Fibroblast of lung (primary cell): ENCODE data around the gene FHIP1B. TPM values are rescaled to one million over a fixed set of nuclear protein-coding genes. Genes with fewer than 3 reads are reported as not detected.

ENCODE experiments used
- DNase-seq, 2 donors: peaks; one replicate each; pipeline versions ENCODE4 v3.0.0 to v3.0.0-alpha.2; 2010; ENCODE audit warnings: low read depth in 2 of 2
- H2AFZ ChIP-seq: 2 replicates; pipeline ENCODE4 v1.5.1; 2012; ENCODE audit warnings: low read length, control low read depth, inconsistent platforms
- H3K27ac ChIP-seq: 2 replicates; pipeline ENCODE4 v1.5.1; 2011; ENCODE audit warnings: low read length, control low read depth; ENCODE audit not compliant: insufficient read depth
- H3K27me3 ChIP-seq: 2 replicates; pipeline ENCODE4 v1.5.1; 2011; ENCODE audit warnings: mild to moderate bottlenecking, low read length; ENCODE audit not compliant: control insufficient read depth, insufficient read depth
- H3K36me3 ChIP-seq: 2 replicates; pipeline ENCODE4 v1.5.1; 2011; ENCODE audit warnings: low read length; ENCODE audit not compliant: control insufficient read depth, insufficient read depth
- H3K4me1 ChIP-seq: 2 replicates; pipeline ENCODE4 v1.5.1; 2011; ENCODE audit warnings: low read length; ENCODE audit not compliant: control insufficient read depth, insufficient read depth; ENCODE audit errors: extremely low read depth
- H3K4me2 ChIP-seq: 2 replicates; pipeline ENCODE4 v1.5.1; 2011; ENCODE audit warnings: low read length, control low read depth; ENCODE audit not compliant: insufficient read depth; ENCODE audit errors: extremely low read depth
- H3K4me3 ChIP-seq, 4 experiments: fragments of 200-600 bp in 1 of 4; sonication (generic) in 1 of 4; replicated peaks in 1 of 4; 2 replicates each; pipeline ENCODE4 v1.5.1; 2011 to 2016; ENCODE audit warnings: low read length in 4 of 4, low read depth in 3 of 4, mild to moderate bottlenecking in 3 of 4, control low read depth in 2 of 4, inconsistent platforms in 1 of 4, mixed read lengths in 1 of 4; ENCODE audit not compliant: insufficient read depth in 1 of 4; ENCODE audit errors: control extremely low read depth in 1 of 4
- H3K79me2 ChIP-seq: 2 replicates; pipeline ENCODE4 v1.5.1; 2012; ENCODE audit warnings: mild to moderate bottlenecking, low read length, inconsistent platforms; ENCODE audit not compliant: control insufficient read depth, insufficient read depth
- H3K9ac ChIP-seq: 2 replicates; pipeline ENCODE4 v1.5.1; 2011; ENCODE audit warnings: mild to moderate bottlenecking, low read length, control low read depth; ENCODE audit not compliant: insufficient read depth
- H3K9me3 ChIP-seq: 2 replicates; pipeline ENCODE4 v1.5.1; 2012; ENCODE audit warnings: low read depth, low read length; ENCODE audit not compliant: control insufficient read depth, insufficient read depth
- H4K20me1 ChIP-seq: 2 replicates; pipeline ENCODE4 v1.5.1; 2011; ENCODE audit warnings: low read length; ENCODE audit not compliant: control insufficient read depth, insufficient read depth; ENCODE audit errors: extremely low read depth
- CTCF ChIP-seq, 2 donors: IDR thresholded peaks in 1 of 2; conservative IDR thresholded peaks in 1 of 2; 1 replicate in 1 of 2; 2 replicates in 1 of 2; pipeline ENCODE4 v1.5.1; 2011 to 2012; ENCODE audit warnings: low read length in 2 of 2, control low read depth in 1 of 2, inconsistent platforms in 1 of 2, low read depth in 1 of 2, mild to moderate bottlenecking in 1 of 2
- EZH2 ChIP-seq: IDR thresholded peaks from 2 replicates; pipeline ENCODE4 v1.5.1; 2012; ENCODE audit warnings: low read length, control low read depth, mild to moderate bottlenecking; ENCODE audit errors: missing control alignments
- polyA plus RNA-seq, 2 donors: library from polyadenylated mRNA; depleted of rRNA in 1 of 2; stranded (reverse) in 1 of 2; unstranded in 1 of 2; fragments of >200 nt; gene quantifications; 2 replicates each; pipeline ENCODE4 v1.2.1, GENCODE V29; 2011 to 2012; ENCODE audit warnings: missing spikeins in 1 of 2
- total RNA-seq: library from RNA; depleted of rRNA; stranded (reverse); fragments of >200 nt; gene quantifications from 2 replicates; pipeline ENCODE4 v1.2.1, GENCODE V29; 2014

FHIP1B gene
- total and polyA plus RNA-seq, 2 donors (not counting 1 experiment from before 2014, with no cell fraction given) = 9.2 to 15.4 TPM

- Histone ChIP-seq H3K79me2 (no peaks in the 10 kb centered on the region), H2AFZ (no peak overlapping the region), H4K20me1 (no peaks in the 10 kb centered on the region), H3K4me2 (no peak overlapping the region), H3K36me3 (peaks cover 3% of the 10 kb centered on the region), H3K27me3 (no peaks in the 10 kb centered on the region), H3K4me1 (no peaks in the 10 kb centered on the region), H3K9ac (no peak overlapping the region), H3K4me3 (no peak overlapping the region), H3K27ac (no peak overlapping the region), H3K9me3 (no peaks in the 10 kb centered on the region)
- TF ChIP-seq CTCF (conservative IDR thresholded peaks at IDR 0.05 in 1 of 2, IDR thresholded peaks at IDR 0.05 in 1 of 2; ENCODE audit: low read depth in 1 of 2, low read length in 2 of 2) = no peak
- no peak for TF ChIP-seq EZH2
- DNase-seq = peak in 1 of 2 donors; percentile 46
These were observed 27.8 kb downstream of the FHIP1B start for GRCh38 chr11:6206456-6207180.

DNA sequence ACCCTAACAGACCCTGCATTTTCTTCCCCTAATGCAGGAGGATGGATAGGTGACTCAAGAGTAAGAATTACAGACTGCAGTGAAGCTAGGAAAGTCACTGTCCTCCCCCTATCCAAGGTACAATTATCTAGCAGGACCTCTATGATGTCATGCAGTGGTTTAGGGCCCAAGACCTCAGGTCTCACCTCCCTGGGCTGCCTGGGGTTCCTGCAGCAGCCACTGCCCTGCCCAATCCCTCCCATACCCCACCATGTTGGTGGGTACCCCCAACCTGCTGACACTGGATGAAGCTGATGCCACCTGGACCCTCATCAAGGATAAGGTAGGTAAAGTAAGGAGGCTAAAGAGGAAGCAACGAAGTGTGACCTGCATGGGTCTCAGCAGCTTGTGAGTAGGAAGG is 29.1 kb downstream of the FHIP1B start, which contains the start of gene C11orf42:
Gene C11orf42, plus strand, starts transcription at position 192 of the 400 bp plus-strand sequence. Its CDS starts 59 bp downstream, at position 251.
- no peaks in the 10 kb centered on the region for H3K4me1 ChIP-seq
- no peak within 1 kb of the TSS for H3K4me3 ChIP-seq
- H3K27ac ChIP-seq = no peak within 1 kb of the TSS
- H3K27me3 ChIP-seq = no peaks in the 10 kb centered on the region
- no peaks in the 10 kb centered on the region for H3K79me2 ChIP-seq
- no peak within 1 kb of the TSS for H2AFZ ChIP-seq
- no peak within 1 kb of the TSS for H3K9ac ChIP-seq
- TF ChIP-seq EZH2 = no peak
- TF ChIP-seq CTCF (conservative IDR thresholded peaks at IDR 0.05 in 1 of 2, IDR thresholded peaks at IDR 0.05 in 1 of 2; ENCODE audit: low read depth in 1 of 2, low read length in 2 of 2) = no peak
- no peak for DNase-seq
- H3K4me2 ChIP-seq = no peak within 1 kb of the TSS
- no peaks in the 10 kb centered on the region for H4K20me1 ChIP-seq
- H3K9me3 ChIP-seq = no peaks in the 10 kb centered on the region
- peaks cover 2% of the 10 kb centered on the region for H3K36me3 ChIP-seq

DNA sequence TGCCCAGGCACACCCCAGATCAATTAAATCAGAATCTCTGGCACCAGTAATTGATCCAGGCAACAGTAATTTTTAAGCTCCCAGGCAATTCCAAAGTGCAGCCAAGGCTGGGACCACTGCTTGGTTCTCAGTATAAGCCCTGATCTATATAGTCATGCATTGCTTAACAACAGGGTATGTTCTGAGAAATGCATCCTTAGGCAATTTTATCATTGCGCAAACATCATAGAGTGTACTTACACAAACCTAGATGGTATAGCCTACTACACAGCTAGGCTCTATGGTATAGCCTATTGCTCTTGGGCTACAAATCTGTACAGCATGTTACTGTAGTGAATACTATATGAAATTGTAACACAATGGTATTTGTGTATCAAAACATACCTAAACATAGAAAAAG is 29.7 kb downstream of the FHIP1B start:
- H3K4me2 ChIP-seq = no peak overlapping the region
- no peak for TF ChIP-seq CTCF (conservative IDR thresholded peaks at IDR 0.05 in 1 of 2, IDR thresholded peaks at IDR 0.05 in 1 of 2; ENCODE audit: low read depth in 1 of 2, low read length in 2 of 2)
- TF ChIP-seq EZH2 = no peak

More for the DNA sequence above, 29.7 kb downstream of the FHIP1B start:
- no peak overlapping the region for H2AFZ ChIP-seq
- no peaks in the 10 kb centered on the region for H3K79me2 ChIP-seq
- H3K9ac ChIP-seq = no peak overlapping the region
- H3K4me1 ChIP-seq = no peaks in the 10 kb centered on the region
- DNase-seq = peak in 1 of 2 donors; percentile 17
- H4K20me1 ChIP-seq = no peaks in the 10 kb centered on the region
- no peaks in the 10 kb centered on the region for H3K9me3 ChIP-seq
- H3K36me3 ChIP-seq = no peaks in the 10 kb centered on the region
- H3K4me3 ChIP-seq = no peak overlapping the region
- no peaks in the 10 kb centered on the region for H3K27me3 ChIP-seq
- H3K27ac ChIP-seq = no peak overlapping the region
